Panc1 (cell line): ENCODE data around the gene SEPHS2. TPM values are rescaled to one million over a fixed set of nuclear protein-coding genes. Genes with fewer than 3 reads are reported as not detected.
A peak's percentile ranks its signal among the peaks of the same experiment; 100 is the strongest.

ENCODE experiments used
- ATAC-seq: fragments of 200-7000 bp; cut with Tn5 transposase; 2 replicates; pipeline ENCODE4 v1.9.1; 2020; ENCODE audit warnings: mild to moderate bottlenecking, moderate library complexity
- BruUV-seq: library from RNA; stranded (reverse); fragments of 400-500 nt; replicated peaks from 2 replicates; lab custom pipeline; 2021; lab: Mats Ljungman, UMichigan
- CTCF ChIA-PET: fragments of 300-600 bp; sonication (Branson Sonifier 250); formaldehyde crosslinking; loops from one replicate; lab custom pipeline; 2022; ENCODE audit warnings: antibody characterized with exemption; lab: Charles Lee
- POLR2A ChIA-PET: fragments of 300-600 bp; sonication (Branson Sonifier 250); formaldehyde crosslinking; loops from one replicate; lab custom pipeline; 2022; ENCODE audit warnings: antibody characterized with exemption; lab: Charles Lee
- DNase-seq: peaks from one replicate; pipeline ENCODE4 v3.0.0-alpha.2; 2010; ENCODE audit warnings: low read depth, low spot score
- H3K27ac ChIP-seq: 2 replicates; pipeline ENCODE4 v1.5.1; 2011; ENCODE audit warnings: mild to moderate bottlenecking, low read length, inconsistent platforms
- H3K27me3 ChIP-seq: fragments of 200-500 bp; sonication (Bioruptor generic); 2 replicates; pipeline ENCODE4 v1.6.0; 2014; ENCODE audit warnings: low read length, inconsistent platforms; ENCODE audit not compliant: control insufficient read depth, insufficient read depth
- H3K36me3 ChIP-seq: fragments of 200-500 bp; sonication (Bioruptor generic); 2 replicates; pipeline ENCODE4 v1.5.1; 2014; ENCODE audit warnings: inconsistent platforms, mild to moderate bottlenecking, low read length, moderate library complexity; ENCODE audit not compliant: control insufficient read depth, insufficient read depth
- H3K4me1 ChIP-seq: 2 replicates; pipeline ENCODE4 v1.5.1; 2011; ENCODE audit warnings: inconsistent platforms, mild to moderate bottlenecking, low read length, moderate library complexity; ENCODE audit not compliant: control insufficient read depth, insufficient read depth
- H3K4me3 ChIP-seq, 2 experiments: 2 replicates each; pipeline ENCODE4 v1.5.1; 2011 to 2012; ENCODE audit warnings: low read depth in 2 of 2, low read length in 2 of 2, mild to moderate bottlenecking in 2 of 2, inconsistent platforms in 1 of 2, moderate library complexity in 1 of 2
- H3K9me3 ChIP-seq: fragments of 200-500 bp; sonication (Bioruptor generic); 2 replicates; pipeline ENCODE4 v1.5.1; 2014; ENCODE audit warnings: low read depth, mild to moderate bottlenecking, inconsistent platforms, low read length, moderate library complexity; ENCODE audit not compliant: control insufficient read depth, insufficient read depth
- POLR2AphosphoS5 ChIP-seq: IDR thresholded peaks from 2 replicates; pipeline ENCODE4 v1.6.1; 2012; ENCODE audit warnings: mild to moderate bottlenecking, low read depth, low read length, moderate library complexity
- SIN3A ChIP-seq: IDR thresholded peaks from 2 replicates; pipeline ENCODE4 v1.6.1; 2012; ENCODE audit warnings: low read depth, mild to moderate bottlenecking, low read length, moderate library complexity, borderline replicate concordance; ENCODE audit not compliant: insufficient read depth
- TCF7L2 ChIP-seq: IDR thresholded peaks from 2 replicates; pipeline ENCODE4 v1.6.1; 2011; ENCODE audit warnings: mild to moderate bottlenecking, low read depth, low read length, inconsistent platforms
- in situ Hi-C: cut with HindIII; loops from 2 replicates; pipeline ENCODE4 v1.10.0; 2016; ENCODE audit warnings: low sequenced_read_pairs, low pct_unique_long_range_greater_than_20kb
- intact Hi-C: fragments of 100-400 bp; cut with micrococcal nuclease; formaldehyde crosslinking; loops from one replicate; pipeline ENCODE4 v1.10.0; 2022; ENCODE audit not compliant: unreplicated experiment
- total RNA-seq: library from RNA; stranded (reverse); gene quantifications from one replicate; pipeline ENCODE4 v1.2.1, GENCODE V29; 2021; ENCODE audit not compliant: unreplicated experiment
- TF ChIP-seq, protein P1 (sequence below): fragments of 450-650 bp; IDR thresholded peaks from 2 replicates; pipeline ENCODE4 v1.5.1; 2017; ENCODE audit warnings: mild to moderate bottlenecking
- TF ChIP-seq, protein P2 (sequence below), 2 experiments: IDR thresholded peaks; 2 replicates each; pipeline ENCODE4 v1.6.1; 2011 to 2012; ENCODE audit warnings: low read depth in 2 of 2, control low read depth in 1 of 2, low read length in 1 of 2, mild to moderate bottlenecking in 1 of 2, moderate library complexity in 1 of 2; ENCODE audit not compliant: insufficient read depth in 1 of 2

SEPHS2 gene
- total RNA-seq, 1 experiment from 2014 or later, result 68.5 TPM

- Histone ChIP-seq H3K27ac (peak overlapping the region; percentile 86), H3K36me3 (no peaks in the 10 kb centered on the region), H3K4me3 (peak overlapping the region; percentile 69 to 74), H3K4me1 (peaks cover 14% of the 10 kb centered on the region), H3K9me3 (no peaks in the 10 kb centered on the region), H3K27me3 (no peaks in the 10 kb centered on the region)
- TF ChIP-seq, protein P1, sequence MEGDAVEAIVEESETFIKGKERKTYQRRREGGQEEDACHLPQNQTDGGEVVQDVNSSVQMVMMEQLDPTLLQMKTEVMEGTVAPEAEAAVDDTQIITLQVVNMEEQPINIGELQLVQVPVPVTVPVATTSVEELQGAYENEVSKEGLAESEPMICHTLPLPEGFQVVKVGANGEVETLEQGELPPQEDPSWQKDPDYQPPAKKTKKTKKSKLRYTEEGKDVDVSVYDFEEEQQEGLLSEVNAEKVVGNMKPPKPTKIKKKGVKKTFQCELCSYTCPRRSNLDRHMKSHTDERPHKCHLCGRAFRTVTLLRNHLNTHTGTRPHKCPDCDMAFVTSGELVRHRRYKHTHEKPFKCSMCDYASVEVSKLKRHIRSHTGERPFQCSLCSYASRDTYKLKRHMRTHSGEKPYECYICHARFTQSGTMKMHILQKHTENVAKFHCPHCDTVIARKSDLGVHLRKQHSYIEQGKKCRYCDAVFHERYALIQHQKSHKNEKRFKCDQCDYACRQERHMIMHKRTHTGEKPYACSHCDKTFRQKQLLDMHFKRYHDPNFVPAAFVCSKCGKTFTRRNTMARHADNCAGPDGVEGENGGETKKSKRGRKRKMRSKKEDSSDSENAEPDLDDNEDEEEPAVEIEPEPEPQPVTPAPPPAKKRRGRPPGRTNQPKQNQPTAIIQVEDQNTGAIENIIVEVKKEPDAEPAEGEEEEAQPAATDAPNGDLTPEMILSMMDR, result no peak
- TF ChIP-seq SIN3A, result no peak
- TF ChIP-seq TCF7L2, result no peak
- TF ChIP-seq POLR2AphosphoS5, result no peak
- TF ChIP-seq, protein P2, sequence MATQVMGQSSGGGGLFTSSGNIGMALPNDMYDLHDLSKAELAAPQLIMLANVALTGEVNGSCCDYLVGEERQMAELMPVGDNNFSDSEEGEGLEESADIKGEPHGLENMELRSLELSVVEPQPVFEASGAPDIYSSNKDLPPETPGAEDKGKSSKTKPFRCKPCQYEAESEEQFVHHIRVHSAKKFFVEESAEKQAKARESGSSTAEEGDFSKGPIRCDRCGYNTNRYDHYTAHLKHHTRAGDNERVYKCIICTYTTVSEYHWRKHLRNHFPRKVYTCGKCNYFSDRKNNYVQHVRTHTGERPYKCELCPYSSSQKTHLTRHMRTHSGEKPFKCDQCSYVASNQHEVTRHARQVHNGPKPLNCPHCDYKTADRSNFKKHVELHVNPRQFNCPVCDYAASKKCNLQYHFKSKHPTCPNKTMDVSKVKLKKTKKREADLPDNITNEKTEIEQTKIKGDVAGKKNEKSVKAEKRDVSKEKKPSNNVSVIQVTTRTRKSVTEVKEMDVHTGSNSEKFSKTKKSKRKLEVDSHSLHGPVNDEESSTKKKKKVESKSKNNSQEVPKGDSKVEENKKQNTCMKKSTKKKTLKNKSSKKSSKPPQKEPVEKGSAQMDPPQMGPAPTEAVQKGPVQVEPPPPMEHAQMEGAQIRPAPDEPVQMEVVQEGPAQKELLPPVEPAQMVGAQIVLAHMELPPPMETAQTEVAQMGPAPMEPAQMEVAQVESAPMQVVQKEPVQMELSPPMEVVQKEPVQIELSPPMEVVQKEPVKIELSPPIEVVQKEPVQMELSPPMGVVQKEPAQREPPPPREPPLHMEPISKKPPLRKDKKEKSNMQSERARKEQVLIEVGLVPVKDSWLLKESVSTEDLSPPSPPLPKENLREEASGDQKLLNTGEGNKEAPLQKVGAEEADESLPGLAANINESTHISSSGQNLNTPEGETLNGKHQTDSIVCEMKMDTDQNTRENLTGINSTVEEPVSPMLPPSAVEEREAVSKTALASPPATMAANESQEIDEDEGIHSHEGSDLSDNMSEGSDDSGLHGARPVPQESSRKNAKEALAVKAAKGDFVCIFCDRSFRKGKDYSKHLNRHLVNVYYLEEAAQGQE (IDR thresholded peaks at IDR 0.05; ENCODE audit: insufficient read depth in 1 of 2, low read depth in 2 of 2, low read length in 1 of 2), result no peak
- no TSS peak for BruUV-seq
- ATAC-seq (peak; percentile 17), DNase-seq (no peak)
- in situ Hi-C loops (no loop called here), intact Hi-C loops (no loop called here)
- CTCF ChIA-PET, result interaction anchor here (0.6 to 1.5 kb wide), 2 partner anchors 9 to 28 kb away, joined by 4 read pairs; no protein-coding TSS in a partner anchor
- POLR2A ChIA-PET, result interaction anchor here (0.5 kb wide), 1 partner anchor 266 kb away, joined by 4 read pairs; no protein-coding TSS in a partner anchor
Observed at GRCh38 chr16:30406795-30407101, 38.9 kb downstream of the SEPHS2 start.

- ChIA-PET CTCF (no interaction called here), POLR2A (interaction anchor here (0.7 kb wide), 1 partner anchor 19 kb away, joined by 3 read pairs; no protein-coding TSS in a partner anchor)
- Histone ChIP-seq H3K4me3 (no peak overlapping the region), H3K4me1 (peaks cover 14% of the 10 kb centered on the region), H3K27me3 (no peaks in the 10 kb centered on the region), H3K36me3 (no peaks in the 10 kb centered on the region), H3K27ac (peak overlapping the region; percentile 21; the same call in 1 of the 2 replicates), H3K9me3 (no peaks in the 10 kb centered on the region)
- TF ChIP-seq SIN3A, result no peak
- TF ChIP-seq, protein P2 (IDR thresholded peaks at IDR 0.05; ENCODE audit: insufficient read depth in 1 of 2, low read depth in 2 of 2, low read length in 1 of 2), result no peak
- TF ChIP-seq TCF7L2, result no peak
- TF ChIP-seq POLR2AphosphoS5, result no peak
- TF ChIP-seq, protein P1, result no peak
- ATAC-seq (no peak), DNase-seq (no peak)
- no TSS peak for BruUV-seq
- intact Hi-C loops (no loop called here), in situ Hi-C loops (no loop called here)
Observed at GRCh38 chr16:30401768-30402425, 43.8 kb downstream of the SEPHS2 start.
